ENCODE results near the gene HIVEP3. TPM values are rescaled to one million over a fixed set of nuclear protein-coding genes. Genes with fewer than 3 reads are reported as not detected.
"Not testable (repeated sequence)": the region's sequence is repeated elsewhere in the genome, so short reads cannot be mapped to it uniquely, and the experiment has no call there.

HIVEP3 gene
- total RNA-seq, 2 donors from 2014 or later: 0.13 to 0.99 TPM

DNA sequence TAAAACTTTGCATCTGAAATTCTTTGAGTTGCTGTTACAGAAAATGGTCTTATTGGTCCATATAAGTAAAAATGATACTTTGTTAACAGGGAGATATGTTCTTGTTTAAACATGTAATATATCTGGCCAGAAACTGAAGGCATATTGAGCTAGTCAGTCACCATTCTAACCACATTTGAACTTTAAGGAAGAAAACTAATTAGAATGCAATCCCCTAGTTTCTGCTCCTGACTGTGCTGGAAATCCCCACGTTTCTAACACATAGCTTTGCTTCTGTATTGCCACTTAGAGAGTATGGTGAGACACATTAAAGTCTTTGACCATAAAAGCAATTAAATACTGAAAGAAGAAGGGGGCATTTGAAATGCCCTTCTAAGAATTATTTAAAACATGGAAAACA lies 32.1 kb upstream of the HIVEP3 start:
- Histone ChIP-seq H3K4me1 (ENCODE audit: control insufficient read depth, insufficient read depth, low read length) (no peaks in the 10 kb centered on the region), H3K27ac (ENCODE audit: low read depth, low read length) (no peak overlapping the region), H3K9me3 (ENCODE audit: control insufficient read depth, low read length) (no peaks in the 10 kb centered on the region), H3K4me3 (ENCODE audit: low read length) (no peak overlapping the region), H3K9ac (ENCODE audit: extremely low read depth, low read length, poor library complexity, severe bottlenecking) (no peak overlapping the region), H3K27me3 (ENCODE audit: control insufficient read depth, insufficient read depth, low read length, poor library complexity, severe bottlenecking) (peaks cover 3% of the 10 kb centered on the region), H3K36me3 (ENCODE audit: control insufficient read depth, insufficient read depth, low read length) (no peaks in the 10 kb centered on the region)
- TF ChIP-seq, protein P1, sequence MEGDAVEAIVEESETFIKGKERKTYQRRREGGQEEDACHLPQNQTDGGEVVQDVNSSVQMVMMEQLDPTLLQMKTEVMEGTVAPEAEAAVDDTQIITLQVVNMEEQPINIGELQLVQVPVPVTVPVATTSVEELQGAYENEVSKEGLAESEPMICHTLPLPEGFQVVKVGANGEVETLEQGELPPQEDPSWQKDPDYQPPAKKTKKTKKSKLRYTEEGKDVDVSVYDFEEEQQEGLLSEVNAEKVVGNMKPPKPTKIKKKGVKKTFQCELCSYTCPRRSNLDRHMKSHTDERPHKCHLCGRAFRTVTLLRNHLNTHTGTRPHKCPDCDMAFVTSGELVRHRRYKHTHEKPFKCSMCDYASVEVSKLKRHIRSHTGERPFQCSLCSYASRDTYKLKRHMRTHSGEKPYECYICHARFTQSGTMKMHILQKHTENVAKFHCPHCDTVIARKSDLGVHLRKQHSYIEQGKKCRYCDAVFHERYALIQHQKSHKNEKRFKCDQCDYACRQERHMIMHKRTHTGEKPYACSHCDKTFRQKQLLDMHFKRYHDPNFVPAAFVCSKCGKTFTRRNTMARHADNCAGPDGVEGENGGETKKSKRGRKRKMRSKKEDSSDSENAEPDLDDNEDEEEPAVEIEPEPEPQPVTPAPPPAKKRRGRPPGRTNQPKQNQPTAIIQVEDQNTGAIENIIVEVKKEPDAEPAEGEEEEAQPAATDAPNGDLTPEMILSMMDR (conservative IDR thresholded peaks at IDR 0.05): no peak
- Mint-ChIP-seq H3K4me3 (no peak overlapping the region), H3K4me1 (no peaks in the 10 kb centered on the region), H3K9me3 (peaks cover 12% of the 10 kb centered on the region), H3K27me3 (ENCODE audit: insufficient read depth) (no peaks in the 10 kb centered on the region), H3K36me3 (ENCODE audit: low read depth) (no peaks in the 10 kb centered on the region), H3K27ac (no peak overlapping the region)
- DNase-seq: no peak
- 67% methylated on average over 1 of the region's 1 CpG; no CpG with 5 or more reads in 1 of the 2 experiments for WGBS, 2 experiments (ENCODE audit: insufficient coverage in 1 of 2, insufficient read length in 1 of 2)

- peaks cover 11% of the 10 kb centered on the region for H3K9me3 ChIP-seq (ENCODE audit: control insufficient read depth, low read length)
- not testable (repeated sequence) for H3K27me3 ChIP-seq (ENCODE audit: control insufficient read depth, insufficient read depth, low read length, poor library complexity, severe bottlenecking); DNase-seq; H3K36me3 ChIP-seq (ENCODE audit: control insufficient read depth, insufficient read depth, low read length); H3K27me3 Mint-ChIP-seq (ENCODE audit: insufficient read depth); H3K27ac ChIP-seq (ENCODE audit: low read depth, low read length); H3K36me3 Mint-ChIP-seq (ENCODE audit: low read depth); H3K9ac ChIP-seq (ENCODE audit: extremely low read depth, low read length, poor library complexity, severe bottlenecking); H3K27ac Mint-ChIP-seq; H3K4me3 Mint-ChIP-seq; H3K4me1 ChIP-seq (ENCODE audit: control insufficient read depth, insufficient read depth, low read length); H3K4me3 ChIP-seq (ENCODE audit: low read length); H3K4me1 Mint-ChIP-seq
- WGBS, 2 experiments (ENCODE audit: insufficient coverage in 1 of 2, insufficient read length in 1 of 2): 89 to 98% methylated on average over 9 to 10 of the region's 10 CpGs
- peaks cover 21% of the 10 kb centered on the region for H3K9me3 Mint-ChIP-seq
These were observed 27.2 kb upstream of the HIVEP3 start for GRCh38 chr1:41945946-41946345.

- Mint-ChIP-seq H3K36me3 (ENCODE audit: low read depth) (no peaks in the 10 kb centered on the region), H3K27ac (no peak overlapping the region), H3K9me3 (peaks cover 9% of the 10 kb centered on the region), H3K4me1 (no peaks in the 10 kb centered on the region), H3K27me3 (ENCODE audit: insufficient read depth) (no peaks in the 10 kb centered on the region), H3K4me3 (no peak overlapping the region)
- Histone ChIP-seq H3K4me3 (ENCODE audit: low read length) (no peak overlapping the region), H3K9me3 (ENCODE audit: control insufficient read depth, low read length) (peaks cover 11% of the 10 kb centered on the region), H3K9ac (ENCODE audit: extremely low read depth, low read length, poor library complexity, severe bottlenecking) (no peak overlapping the region), H3K27me3 (ENCODE audit: control insufficient read depth, insufficient read depth, low read length, poor library complexity, severe bottlenecking) (no peaks in the 10 kb centered on the region), H3K36me3 (ENCODE audit: control insufficient read depth, insufficient read depth, low read length) (no peaks in the 10 kb centered on the region), H3K27ac (ENCODE audit: low read depth, low read length) (no peak overlapping the region), H3K4me1 (ENCODE audit: control insufficient read depth, insufficient read depth, low read length) (no peaks in the 10 kb centered on the region)
- no peak for DNase-seq
- TF ChIP-seq, protein P1 (conservative IDR thresholded peaks at IDR 0.05): no peak
- 83% methylated on average over 1 of the region's 1 CpG; no CpG with 5 or more reads in 1 of the 2 experiments for WGBS, 2 experiments (ENCODE audit: insufficient coverage in 1 of 2, insufficient read length in 1 of 2)
These were observed 25.0 kb upstream of the HIVEP3 start for GRCh38 chr1:41943717-41944116.

DNA sequence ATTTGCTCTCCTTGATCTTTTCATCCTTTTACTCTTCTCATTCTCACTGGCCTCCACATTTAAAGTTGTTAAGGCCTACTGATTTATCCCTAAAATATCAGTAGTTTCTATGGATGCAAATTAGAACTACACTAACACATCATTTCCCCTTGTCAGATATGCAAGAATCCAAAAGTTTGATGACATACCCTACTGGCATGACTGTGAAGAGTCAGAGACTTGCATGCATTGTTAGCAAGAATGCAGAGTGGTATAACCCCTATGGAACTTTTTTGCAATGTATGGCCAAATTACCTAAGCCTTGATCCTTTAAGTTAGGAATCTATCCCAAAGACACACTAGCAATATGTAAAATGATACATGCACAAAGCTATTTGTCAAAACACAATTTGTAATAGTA lies 23.6 kb upstream of the HIVEP3 start:
- Histone ChIP-seq H3K27ac (ENCODE audit: low read depth, low read length) (no peak overlapping the region), H3K4me3 (ENCODE audit: low read length) (no peak overlapping the region), H3K9ac (ENCODE audit: extremely low read depth, low read length, poor library complexity, severe bottlenecking) (no peak overlapping the region), H3K27me3 (ENCODE audit: control insufficient read depth, insufficient read depth, low read length, poor library complexity, severe bottlenecking) (no peaks in the 10 kb centered on the region), H3K4me1 (ENCODE audit: control insufficient read depth, insufficient read depth, low read length) (no peaks in the 10 kb centered on the region), H3K36me3 (ENCODE audit: control insufficient read depth, insufficient read depth, low read length) (no peaks in the 10 kb centered on the region), H3K9me3 (ENCODE audit: control insufficient read depth, low read length) (peaks cover 11% of the 10 kb centered on the region)
- H3K4me3 Mint-ChIP-seq: no peak overlapping the region
- H3K36me3 Mint-ChIP-seq (ENCODE audit: low read depth): no peaks in the 10 kb centered on the region
- no peak for DNase-seq
- H3K4me1 Mint-ChIP-seq: no peaks in the 10 kb centered on the region
- H3K27ac Mint-ChIP-seq: no peak overlapping the region
- no peaks in the 10 kb centered on the region for H3K27me3 Mint-ChIP-seq (ENCODE audit: insufficient read depth)
- TF ChIP-seq, protein P1 (conservative IDR thresholded peaks at IDR 0.05): no peak
- H3K9me3 Mint-ChIP-seq: peaks cover 9% of the 10 kb centered on the region
